HG02870 (cell line): ENCODE results near the gene MFAP2.
"Not testable (repeated sequence)": the region's sequence is repeated elsewhere in the genome, so short reads cannot be mapped to it uniquely, and the experiment has no call there.

Source experiments
- ATAC-seq: cut with Tn5 transposase; IDR thresholded peaks from one replicate; pipeline ENCODE4 v1.9.1; 2021; ENCODE audit warnings: mild to moderate bottlenecking, moderate library complexity; ENCODE audit not compliant: unreplicated experiment

MFAP2 gene

DNA sequence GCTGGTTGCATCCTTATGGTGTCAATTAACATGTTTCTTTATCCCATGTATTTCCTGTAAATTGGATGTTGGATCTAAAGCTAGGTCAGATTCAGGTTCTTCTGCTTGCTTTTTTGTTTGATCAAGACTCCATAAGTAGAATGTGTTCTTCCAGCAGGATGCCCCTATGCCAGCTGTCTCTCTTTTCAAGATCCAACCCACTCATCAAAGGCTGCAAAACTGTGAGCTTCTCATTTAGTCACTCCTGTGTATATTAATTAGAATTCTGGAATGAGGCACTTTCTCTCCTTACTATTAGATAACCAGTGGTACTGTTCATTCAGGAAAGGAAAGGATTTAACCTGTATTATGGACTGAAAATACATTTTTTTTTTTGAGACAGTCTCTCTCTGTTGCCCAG lies 46.5 kb downstream of the MFAP2 start:
- ATAC-seq = not testable (repeated sequence)

DNA sequence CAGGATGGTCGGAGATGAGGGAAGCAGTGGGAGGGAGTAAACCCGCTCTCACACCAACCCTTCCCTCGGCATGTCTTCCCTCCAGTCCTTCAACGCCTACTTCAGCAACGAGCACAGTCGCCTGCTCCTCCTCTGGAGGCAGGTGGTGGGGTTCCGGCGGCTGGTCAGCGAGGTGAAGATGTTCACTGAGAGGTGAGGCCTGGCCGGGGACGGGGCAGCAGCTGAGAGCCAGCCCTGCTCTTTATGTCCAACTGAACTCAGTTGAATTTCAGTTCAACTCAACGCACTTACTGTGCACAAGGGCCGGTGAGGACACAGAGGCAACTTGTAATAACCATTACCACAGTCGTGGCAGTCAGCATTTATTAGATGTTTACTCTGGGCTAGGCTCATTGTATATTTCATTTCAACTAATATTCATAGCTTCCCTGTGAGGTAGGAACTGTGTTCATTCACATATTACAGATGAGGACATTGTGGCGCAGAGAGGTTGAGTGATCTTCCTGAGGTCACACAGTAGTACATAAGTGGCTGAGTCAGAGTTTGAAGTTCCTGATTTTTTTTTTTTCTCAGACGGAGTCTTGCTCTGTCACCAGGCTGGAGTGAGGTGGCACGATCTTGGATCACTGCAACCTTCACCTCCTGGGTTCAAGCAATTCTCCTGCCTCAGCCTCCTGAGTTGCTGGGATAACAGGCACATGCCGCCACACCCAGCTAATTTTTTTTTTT lies 49.0 kb downstream of the MFAP2 start:
- ATAC-seq = not testable (repeated sequence)

DNA sequence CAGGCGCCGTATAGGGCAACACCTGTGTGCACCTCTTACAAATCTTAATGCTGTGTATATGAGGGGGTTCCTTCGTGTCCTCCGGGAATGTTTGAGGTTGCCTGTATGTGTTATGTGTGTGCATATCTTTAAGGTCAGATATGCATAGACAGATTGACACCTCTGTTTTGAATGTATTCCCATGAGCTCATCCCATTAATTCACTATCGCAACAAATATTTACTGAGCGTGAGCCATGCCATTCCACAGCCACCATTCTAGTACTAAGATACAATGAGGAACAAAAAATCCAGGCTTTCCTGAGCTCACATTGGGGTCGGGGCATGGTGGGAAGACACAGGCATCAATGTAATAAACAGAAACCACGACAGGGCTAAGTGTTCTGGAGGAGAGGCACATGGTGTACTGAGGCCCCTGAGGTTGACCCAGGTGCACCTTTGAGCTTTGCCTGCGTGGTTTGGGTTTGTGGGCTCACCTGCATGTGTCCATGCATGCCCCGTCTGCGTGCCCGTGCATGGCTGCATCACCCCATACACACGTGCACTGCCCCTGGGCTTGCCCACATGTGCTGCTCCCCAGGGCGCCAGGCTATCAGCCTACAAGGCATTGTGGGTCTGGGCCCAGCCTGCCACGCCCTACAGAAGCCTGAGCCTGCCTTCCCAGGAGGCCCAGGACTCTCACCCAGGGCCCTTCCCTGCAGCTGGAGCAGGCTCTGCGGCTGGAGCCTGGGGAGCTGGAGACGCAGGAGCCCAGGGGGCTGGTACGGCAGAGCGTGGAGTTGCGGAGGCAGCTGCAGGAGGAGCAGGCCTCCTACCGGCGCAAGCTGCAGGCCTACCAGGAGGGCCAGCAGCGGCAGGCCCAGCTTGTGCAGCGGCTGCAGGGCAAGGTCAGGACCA lies 51.0 kb downstream of the MFAP2 start:
- ATAC-seq = not testable (repeated sequence)

DNA sequence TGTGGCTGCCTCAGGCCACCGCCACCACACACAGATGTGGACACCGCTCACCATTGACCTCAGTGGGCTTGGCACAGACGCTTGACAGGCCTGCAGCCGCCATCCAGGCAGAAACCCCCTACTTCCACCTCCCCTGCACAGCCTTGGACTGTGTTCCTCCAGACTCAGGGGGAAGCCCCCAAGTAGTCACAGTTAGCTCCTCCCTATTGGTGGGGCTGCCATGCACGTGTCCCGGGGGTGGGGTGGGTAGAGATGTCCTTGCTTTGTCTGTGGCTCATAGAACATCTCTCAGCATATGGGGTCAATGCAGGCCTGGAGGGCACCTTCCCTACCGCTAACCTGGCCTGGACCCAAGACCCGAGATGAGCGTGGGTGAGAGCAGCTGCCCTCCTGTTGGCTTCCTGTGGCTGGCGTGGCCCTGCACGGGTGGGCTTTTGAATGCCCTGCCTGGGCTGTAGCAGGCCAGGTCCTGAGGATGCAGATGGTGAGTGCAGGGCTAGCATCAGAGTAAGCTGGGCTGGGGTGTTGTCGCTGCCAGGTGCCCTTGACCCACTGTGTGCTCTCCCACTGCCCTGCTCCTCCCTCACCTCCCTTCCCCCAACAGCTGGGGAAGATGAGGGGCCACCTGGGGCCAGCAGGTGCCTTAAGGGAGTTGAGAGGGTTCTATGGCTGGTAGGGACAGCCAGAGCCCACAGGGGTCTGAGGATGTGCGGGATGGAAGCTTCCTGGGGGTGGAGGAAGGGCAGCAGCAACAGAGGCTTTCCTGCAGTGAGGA lies 52.5 kb downstream of the MFAP2 start:
- ATAC-seq = no peak

DNA sequence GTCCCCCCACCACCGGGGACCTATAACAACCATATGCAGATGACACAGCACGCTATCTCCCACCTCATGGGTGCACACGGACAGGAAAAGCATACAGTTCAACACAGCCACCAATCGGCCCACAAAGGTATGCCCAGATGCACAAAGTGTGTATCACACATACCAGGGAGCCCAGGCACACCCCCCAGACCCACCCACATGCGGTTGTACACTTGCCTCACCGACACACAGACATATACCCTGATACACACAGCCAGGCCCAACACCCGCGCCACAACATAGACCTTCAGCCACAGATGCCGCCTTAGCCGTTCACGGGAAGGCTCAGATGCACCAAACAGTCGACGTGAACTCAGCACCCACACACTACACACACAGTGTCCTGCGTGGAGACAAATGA lies 53.2 kb downstream of the MFAP2 start:
- ATAC-seq = no peak

DNA sequence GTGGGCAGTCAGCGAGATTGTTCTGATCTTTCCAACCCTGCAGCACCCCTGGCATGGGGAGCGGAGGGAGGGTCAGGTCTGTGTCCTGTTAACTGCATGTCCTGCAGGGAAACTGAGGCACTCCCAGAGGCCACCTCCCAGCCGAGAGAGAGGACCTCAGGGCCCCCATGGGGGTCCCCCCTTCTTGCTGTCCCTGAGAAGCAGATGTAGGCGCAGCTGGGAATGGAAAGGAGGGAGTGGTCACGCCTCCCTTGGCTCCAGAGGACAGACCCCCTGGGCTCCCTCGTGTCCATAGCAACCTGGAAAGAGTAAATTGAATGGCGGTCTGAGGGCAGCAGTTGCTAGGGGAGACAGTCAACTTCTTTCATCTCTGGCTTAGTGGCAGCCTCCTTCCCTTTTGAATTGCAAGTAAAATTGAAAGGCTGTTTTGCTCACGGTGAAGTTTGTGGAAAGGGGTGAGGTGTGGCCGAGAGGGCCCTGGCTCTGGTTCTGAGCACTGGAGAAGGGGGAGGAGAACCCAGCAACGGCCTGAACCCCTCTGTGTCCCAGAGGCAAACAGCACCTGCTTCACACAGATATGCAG lies 53.8 kb downstream of the MFAP2 start:
- no peak for ATAC-seq

DNA sequence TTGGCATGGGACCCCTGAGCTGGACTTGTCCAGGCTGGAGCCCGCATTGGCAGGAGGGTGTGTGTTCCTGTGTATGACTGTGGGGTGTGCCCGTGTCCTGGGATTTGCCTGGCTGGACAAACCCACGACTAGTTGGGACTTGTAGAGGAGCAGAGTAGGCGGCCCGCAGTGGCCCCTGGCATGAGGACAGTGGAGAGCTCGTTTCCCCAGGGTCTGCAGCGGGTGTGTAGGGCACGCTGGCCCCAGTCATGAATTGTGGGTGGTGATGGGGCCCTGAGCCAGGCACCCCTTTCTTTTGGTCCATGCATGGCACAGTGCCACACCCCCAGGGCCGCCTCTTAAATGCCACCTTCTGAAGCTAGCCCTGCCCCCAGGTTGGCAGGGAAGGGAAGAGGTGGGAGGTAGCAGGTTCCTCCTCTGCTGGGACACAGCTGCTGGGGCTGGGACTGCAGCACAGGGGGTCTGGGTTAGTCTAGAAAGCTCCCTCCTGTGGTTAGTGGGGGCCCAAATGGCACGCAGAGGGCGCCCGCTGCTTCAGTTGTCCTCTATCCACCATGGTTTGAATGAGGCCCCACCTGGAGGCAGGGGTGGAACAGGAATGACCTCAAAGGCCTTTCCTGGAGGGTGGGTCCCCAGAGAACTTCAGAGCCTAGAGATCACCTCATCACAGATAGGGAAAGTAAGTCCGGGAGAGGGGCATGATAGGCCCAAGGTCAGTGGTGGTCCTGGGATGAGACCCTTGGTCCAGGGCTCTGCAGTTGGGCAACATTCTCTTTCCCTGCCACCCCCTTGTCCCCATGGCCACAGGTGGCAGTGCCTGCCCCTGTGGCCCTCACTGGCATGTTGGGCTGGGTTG lies 54.6 kb downstream of the MFAP2 start:
- ATAC-seq = no peak

DNA sequence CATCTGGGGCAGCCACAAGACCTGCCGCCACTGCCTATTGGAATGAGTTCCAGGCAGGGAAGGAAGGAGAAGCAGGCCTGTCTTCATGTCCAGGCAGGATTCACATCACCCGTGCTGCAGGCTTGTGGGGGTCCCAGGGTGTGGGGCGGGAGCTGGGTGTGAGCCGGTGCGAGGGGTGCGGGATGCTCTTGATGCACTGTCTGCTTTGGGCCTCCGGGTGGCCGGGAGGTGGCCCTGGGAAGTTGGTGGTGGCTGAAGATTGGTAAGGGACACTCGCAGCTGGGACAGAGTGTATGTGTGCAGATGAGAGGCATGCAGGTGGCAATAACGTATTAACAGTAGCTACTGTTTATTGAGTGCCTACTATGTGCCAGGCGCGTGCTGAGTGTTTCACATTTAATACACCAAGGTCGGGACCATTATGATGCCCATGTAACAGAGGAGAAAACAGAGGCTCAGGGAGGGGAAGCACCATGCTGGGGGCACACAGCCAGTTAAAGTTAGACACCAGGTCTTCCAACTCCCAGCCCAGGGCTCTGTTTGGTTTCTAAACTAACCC lies 55.4 kb downstream of the MFAP2 start:
- no peak for ATAC-seq
